Loucy (cell line): ENCODE results near the gene STK38L.

Source experiments
- CTCF ChIP-seq: fragments of 200-600 bp; sonication (generic); conservative IDR thresholded peaks from 2 replicates; pipeline ENCODE4 v1.5.1; 2014; ENCODE audit warnings: mild to moderate bottlenecking, antibody characterized with exemption, low read length
- EZH2phosphoT487 ChIP-seq: fragments of 200-600 bp; IDR thresholded peaks from 2 replicates; pipeline ENCODE4 v1.6.1; 2018; ENCODE audit warnings: antibody characterized with exemption, mild to moderate bottlenecking, moderate library complexity, borderline replicate concordance

GRCh38 chr12:27261866-27262265, 17.8 kb downstream of the STK38L start:
- TF ChIP-seq CTCF (no peak), EZH2phosphoT487 (no peak)
